Memory B cell (primary cell): ENCODE measurements around the gene NDUFB1.

Experiments
- ATAC-seq: fragments of 150-1000 bp; cut with Tn5 transposase; 2 replicates; pipeline ENCODE4 v1.10.0; 2021; ENCODE audit warnings: low read depth, mild to moderate bottlenecking, moderate library complexity
- DNase-seq, 2 donors: peaks; one replicate each; pipeline ENCODE4 v3.0.0; 2022; ENCODE audit warnings: low spot score in 2 of 2
- H3K27ac Mint-ChIP-seq: one replicate; pipeline ENCODE4 v1.8.0; 2022; ENCODE audit warnings: mild to moderate bottlenecking, moderate library complexity, mixed read lengths
- H3K27me3 Mint-ChIP-seq: one replicate; pipeline ENCODE4 v1.8.0; 2022; ENCODE audit warnings: mixed read lengths
- H3K36me3 Mint-ChIP-seq: one replicate; pipeline ENCODE4 v1.8.0; 2022; ENCODE audit warnings: mild to moderate bottlenecking, mixed read lengths
- H3K4me1 Mint-ChIP-seq: one replicate; pipeline ENCODE4 v1.8.0; 2022; ENCODE audit warnings: mixed read lengths
- H3K4me3 Mint-ChIP-seq: one replicate; pipeline ENCODE4 v1.8.0; 2022; ENCODE audit warnings: mild to moderate bottlenecking, moderate library complexity, mixed read lengths
- H3K9me3 Mint-ChIP-seq: one replicate; pipeline ENCODE4 v1.8.0; 2022; ENCODE audit warnings: mixed read lengths

Gene NDUFB1

DNA sequence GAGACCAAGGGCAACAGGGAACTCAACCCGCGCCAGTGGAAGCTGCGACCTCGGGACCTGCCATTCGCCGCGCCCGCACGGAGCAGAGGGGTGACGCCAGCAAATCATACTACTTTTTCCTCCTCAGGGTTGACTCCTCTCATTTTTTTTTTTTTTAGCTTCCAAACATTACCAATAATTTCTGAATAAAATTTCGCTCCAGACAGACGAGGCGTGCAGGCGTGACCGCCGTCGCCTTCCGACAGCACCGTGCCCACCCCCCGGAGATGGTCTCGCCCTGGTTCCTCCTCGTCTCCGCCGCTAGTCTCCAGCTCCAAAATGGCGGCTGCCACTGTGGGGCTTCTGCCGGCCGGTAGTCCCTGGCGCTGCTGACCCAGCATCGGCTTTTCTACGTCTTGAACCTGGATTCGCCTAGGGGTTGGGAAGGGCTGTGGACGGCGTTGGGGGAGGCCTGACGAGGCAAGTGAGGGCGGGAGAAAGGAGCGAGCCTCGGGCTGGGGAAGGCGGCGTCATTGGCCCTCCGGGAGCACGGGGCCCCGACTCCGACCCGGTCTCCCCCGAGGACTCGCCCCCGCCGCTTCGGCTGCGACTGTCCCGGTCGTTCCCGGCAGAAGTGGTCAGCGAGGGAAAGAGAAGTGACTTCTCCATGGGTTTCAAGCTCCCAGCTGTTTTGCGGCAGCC is at the start of gene NDUFB1, which contains the start of gene CPSF2:
NDUFB1 (minus strand) TSS at position 37 of the 681 bp plus-strand sequence. CDS start 4,069 bp downstream, outside the sequence.
CPSF2 (plus strand) TSS at position 300 of the 681 bp plus-strand sequence. CDS start 9,016 bp downstream, outside the sequence.
- no peaks in the 10 kb centered on the region for H3K27me3 Mint-ChIP-seq
- H3K4me3 Mint-ChIP-seq, result peak within 1 kb of the TSS; percentile 98
- ATAC-seq (peak; percentile 85), DNase-seq (peak; percentile 76 to 92)
- peak within 1 kb of the TSS; percentile 96 for H3K27ac Mint-ChIP-seq
- peaks cover 21% of the 10 kb centered on the region for H3K4me1 Mint-ChIP-seq
- no peaks in the 10 kb centered on the region for H3K9me3 Mint-ChIP-seq
- peaks cover 6% of the 10 kb centered on the region for H3K36me3 Mint-ChIP-seq

- Mint-ChIP-seq H3K27ac (no peak overlapping the region), H3K4me3 (no peak overlapping the region), H3K36me3 (peaks cover 38% of the 10 kb centered on the region), H3K4me1 (no peaks in the 10 kb centered on the region), H3K27me3 (no peaks in the 10 kb centered on the region), H3K9me3 (peaks cover 6% of the 10 kb centered on the region)
- ATAC-seq (no peak), DNase-seq (no peak)
Observed at GRCh38 chr14:92164958-92165357, 43.5 kb upstream of the NDUFB1 start.

DNA sequence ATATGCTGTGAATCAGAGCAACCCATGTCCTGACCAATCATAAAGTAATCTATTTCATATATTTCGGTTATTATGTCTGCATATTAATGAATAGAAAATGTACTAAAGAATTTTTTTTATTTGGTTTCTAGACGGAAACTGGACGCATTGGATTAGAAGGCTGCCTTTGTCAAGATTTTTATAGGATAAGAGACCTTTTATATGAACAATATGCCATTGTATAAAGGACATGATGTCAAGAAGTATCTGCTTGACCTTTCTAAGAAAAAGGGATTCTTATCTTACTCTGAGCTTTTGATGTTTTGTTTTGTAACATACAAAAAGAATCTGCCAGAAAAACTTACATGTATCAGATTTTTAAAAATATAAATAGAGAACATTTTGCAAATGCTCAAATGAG is 40.0 kb upstream of the NDUFB1 start:
- H3K4me3 Mint-ChIP-seq, result no peak overlapping the region
- no peaks in the 10 kb centered on the region for H3K4me1 Mint-ChIP-seq
- H3K36me3 Mint-ChIP-seq, result peaks cover 46% of the 10 kb centered on the region
- peaks cover 6% of the 10 kb centered on the region for H3K9me3 Mint-ChIP-seq
- H3K27me3 Mint-ChIP-seq, result no peaks in the 10 kb centered on the region
- no peak for DNase-seq
- no peak overlapping the region for H3K27ac Mint-ChIP-seq
- no peak for ATAC-seq

- H3K9me3 Mint-ChIP-seq, result peaks cover 6% of the 10 kb centered on the region
- no peaks in the 10 kb centered on the region for H3K4me1 Mint-ChIP-seq
- H3K36me3 Mint-ChIP-seq, result peaks cover 45% of the 10 kb centered on the region
- H3K27ac Mint-ChIP-seq, result peak overlapping the region; percentile 39
- ATAC-seq (no peak), DNase-seq (no peak)
- H3K4me3 Mint-ChIP-seq, result no peak overlapping the region
- H3K27me3 Mint-ChIP-seq, result no peaks in the 10 kb centered on the region
Observed at GRCh38 chr14:92160619-92161018, 39.1 kb upstream of the NDUFB1 start.

DNA sequence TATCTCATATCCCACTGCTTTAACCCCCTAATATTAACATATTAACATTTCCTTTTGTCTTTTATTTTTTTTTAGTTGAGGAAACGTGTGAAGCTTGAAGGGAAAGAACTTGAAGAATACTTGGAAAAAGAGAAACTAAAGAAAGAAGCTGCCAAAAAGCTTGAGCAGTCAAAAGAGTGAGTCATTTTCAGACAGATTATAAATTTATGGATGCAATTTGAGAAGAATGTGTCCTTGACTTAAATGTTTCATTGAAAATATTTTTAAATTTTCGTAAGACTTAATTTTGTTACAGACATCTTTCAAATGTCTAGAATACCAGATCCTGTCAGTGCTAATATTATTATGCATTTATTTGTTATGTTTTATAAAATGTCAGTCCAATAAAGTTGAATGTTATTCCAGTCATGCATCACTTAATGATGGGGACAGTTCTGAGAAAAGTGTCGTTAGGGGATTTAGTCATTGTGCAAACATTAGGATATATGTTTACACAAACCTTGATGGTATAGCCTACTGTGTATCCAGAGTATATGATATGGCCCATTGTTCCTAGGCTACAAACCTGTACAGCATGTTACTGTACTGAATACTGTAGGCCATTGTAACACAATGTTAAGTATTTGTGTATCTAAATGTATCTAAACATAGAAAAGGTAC is 32.9 kb upstream of the NDUFB1 start:
- Mint-ChIP-seq H3K27me3 (no peaks in the 10 kb centered on the region), H3K4me1 (no peaks in the 10 kb centered on the region), H3K4me3 (no peak overlapping the region), H3K36me3 (peaks cover 24% of the 10 kb centered on the region), H3K9me3 (no peaks in the 10 kb centered on the region), H3K27ac (no peak overlapping the region)
- DNase-seq, result no peak
- no peak for ATAC-seq

DNA sequence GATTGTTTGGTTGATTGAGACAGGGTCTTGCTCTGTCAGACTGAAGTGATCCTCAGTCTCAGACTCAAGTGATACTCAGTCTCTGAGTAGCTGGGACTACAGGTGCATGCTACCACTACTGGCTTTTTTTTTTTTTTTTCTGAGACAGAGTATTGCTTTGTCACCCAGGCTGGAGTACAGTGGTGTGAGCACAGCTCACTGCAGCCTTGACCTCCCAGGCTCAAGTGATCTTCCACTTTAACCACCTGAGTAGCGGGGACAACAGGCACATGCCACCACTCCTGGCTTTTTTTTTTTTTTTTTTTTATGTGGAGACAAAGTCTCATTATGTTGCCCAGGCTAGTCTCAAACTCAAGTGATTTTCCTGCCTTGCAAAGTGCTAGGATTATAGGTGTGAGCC is 32.1 kb upstream of the NDUFB1 start:
- Mint-ChIP-seq H3K9me3 (no peaks in the 10 kb centered on the region), H3K27me3 (no peaks in the 10 kb centered on the region), H3K27ac (no peak overlapping the region), H3K4me1 (no peaks in the 10 kb centered on the region), H3K36me3 (peaks cover 21% of the 10 kb centered on the region), H3K4me3 (no peak overlapping the region)
- ATAC-seq (no peak), DNase-seq (no peak)

- H3K9me3 Mint-ChIP-seq, result no peaks in the 10 kb centered on the region
- H3K4me3 Mint-ChIP-seq, result no peak overlapping the region
- no peak overlapping the region for H3K27ac Mint-ChIP-seq
- H3K36me3 Mint-ChIP-seq, result peaks cover 32% of the 10 kb centered on the region
- DNase-seq (no peak), ATAC-seq (no peak)
- H3K27me3 Mint-ChIP-seq, result no peaks in the 10 kb centered on the region
- H3K4me1 Mint-ChIP-seq, result peaks cover 4% of the 10 kb centered on the region
Observed at GRCh38 chr14:92144708-92145107, 23.2 kb upstream of the NDUFB1 start.

- Mint-ChIP-seq H3K4me1 (peaks cover 4% of the 10 kb centered on the region), H3K27me3 (no peaks in the 10 kb centered on the region), H3K27ac (no peak overlapping the region), H3K4me3 (no peak overlapping the region), H3K9me3 (no peaks in the 10 kb centered on the region), H3K36me3 (peaks cover 31% of the 10 kb centered on the region)
- ATAC-seq (no peak), DNase-seq (no peak)
Observed at GRCh38 chr14:92143962-92144361, 22.5 kb upstream of the NDUFB1 start.

- Mint-ChIP-seq H3K27ac (no peak overlapping the region), H3K4me1 (peaks cover 4% of the 10 kb centered on the region), H3K4me3 (no peak overlapping the region), H3K9me3 (no peaks in the 10 kb centered on the region), H3K27me3 (no peaks in the 10 kb centered on the region), H3K36me3 (peaks cover 31% of the 10 kb centered on the region)
- ATAC-seq (no peak), DNase-seq (no peak)
Observed at GRCh38 chr14:92143309-92143708, 21.8 kb upstream of the NDUFB1 start.

DNA sequence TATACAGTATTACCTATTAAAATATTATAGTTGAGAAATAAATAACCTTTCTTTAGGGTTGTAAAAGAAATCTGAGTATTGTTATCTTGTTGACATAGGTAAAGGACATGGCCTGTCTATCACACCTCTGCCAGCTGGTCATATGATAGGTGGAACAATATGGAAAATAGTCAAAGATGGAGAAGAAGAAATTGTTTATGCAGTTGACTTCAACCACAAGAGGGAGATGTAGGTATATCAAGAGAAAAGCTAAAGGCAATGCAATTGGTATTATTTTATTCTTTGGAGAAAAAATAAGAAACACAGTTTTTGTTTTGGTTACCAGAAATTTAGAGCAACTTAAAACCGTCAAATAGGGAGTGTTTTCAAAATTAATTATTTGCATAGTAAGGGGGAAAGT is 13.8 kb upstream of the NDUFB1 start:
- Mint-ChIP-seq H3K4me3 (no peak overlapping the region), H3K9me3 (no peaks in the 10 kb centered on the region), H3K4me1 (no peaks in the 10 kb centered on the region), H3K27ac (no peak overlapping the region), H3K27me3 (no peaks in the 10 kb centered on the region), H3K36me3 (peaks cover 13% of the 10 kb centered on the region)
- ATAC-seq, result no peak
- no peak for DNase-seq

- no peaks in the 10 kb centered on the region for H3K27me3 Mint-ChIP-seq
- ATAC-seq (no peak), DNase-seq (no peak)
- H3K4me1 Mint-ChIP-seq, result no peaks in the 10 kb centered on the region
- no peaks in the 10 kb centered on the region for H3K9me3 Mint-ChIP-seq
- H3K4me3 Mint-ChIP-seq, result no peak overlapping the region
- H3K27ac Mint-ChIP-seq, result no peak overlapping the region
- H3K36me3 Mint-ChIP-seq, result peaks cover 13% of the 10 kb centered on the region
Observed at GRCh38 chr14:92134456-92134855, 12.9 kb upstream of the NDUFB1 start.

GRCh38 chr14:92122761-92123160 is 1.3 kb upstream of the NDUFB1 start:
- Mint-ChIP-seq H3K9me3 (no peaks in the 10 kb centered on the region), H3K27me3 (no peaks in the 10 kb centered on the region), H3K4me1 (peaks cover 27% of the 10 kb centered on the region), H3K4me3 (peak overlapping the region; percentile 98), H3K36me3 (peaks cover 12% of the 10 kb centered on the region), H3K27ac (peak overlapping the region; percentile 96)
- DNase-seq (no peak), ATAC-seq (no peak)

DNA sequence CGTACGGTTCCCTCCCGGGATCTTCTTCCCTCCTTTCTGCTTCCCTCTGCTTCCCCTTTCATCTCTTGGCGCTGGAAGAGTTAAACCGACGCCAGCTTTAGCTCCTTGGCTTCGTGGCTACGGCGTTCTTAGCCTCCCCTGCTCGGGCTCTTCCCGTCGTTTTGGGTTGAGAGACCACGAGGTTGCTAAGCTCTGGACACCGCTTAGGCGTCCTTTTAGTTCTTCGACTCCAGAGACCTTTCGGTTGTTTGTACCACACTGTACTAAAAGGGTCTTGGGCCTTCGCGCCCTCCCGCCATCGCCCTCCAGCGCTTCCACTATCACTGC is 808 bp upstream of the NDUFB1 start:
- Mint-ChIP-seq H3K4me1 (peaks cover 24% of the 10 kb centered on the region), H3K36me3 (peaks cover 9% of the 10 kb centered on the region), H3K4me3 (peak overlapping the region; percentile 98), H3K27me3 (no peaks in the 10 kb centered on the region), H3K9me3 (no peaks in the 10 kb centered on the region), H3K27ac (peak overlapping the region; percentile 96)
- DNase-seq (no peak), ATAC-seq (peak; percentile 7)

GRCh38 chr14:92121207-92121669 is 268 bp downstream of the NDUFB1 start:
- DNase-seq (no peak), ATAC-seq (peak; percentile 13)
- H3K9me3 Mint-ChIP-seq, result no peaks in the 10 kb centered on the region
- H3K4me3 Mint-ChIP-seq, result peak overlapping the region; percentile 98
- H3K4me1 Mint-ChIP-seq, result peaks cover 22% of the 10 kb centered on the region
- peaks cover 8% of the 10 kb centered on the region for H3K36me3 Mint-ChIP-seq
- H3K27me3 Mint-ChIP-seq, result no peaks in the 10 kb centered on the region
- H3K27ac Mint-ChIP-seq, result peak overlapping the region; percentile 96

GRCh38 chr14:92109490-92109889 is 12.0 kb downstream of the NDUFB1 start:
- DNase-seq (no peak), ATAC-seq (no peak)
- H3K36me3 Mint-ChIP-seq, result no peaks in the 10 kb centered on the region
- no peak overlapping the region for H3K27ac Mint-ChIP-seq
- no peaks in the 10 kb centered on the region for H3K9me3 Mint-ChIP-seq
- no peak overlapping the region for H3K4me3 Mint-ChIP-seq
- H3K27me3 Mint-ChIP-seq, result no peaks in the 10 kb centered on the region
- H3K4me1 Mint-ChIP-seq, result peaks cover 21% of the 10 kb centered on the region
